GM12892 (cell line): Measurements from ENCODE around the gene CDH4.

ENCODE experiments used
- POLR2A ChIP-seq: IDR thresholded peaks from 2 replicates; pipeline ENCODE4 v1.6.1; 2011; ENCODE audit warnings: low read depth, low read length, control low read depth
- TAF1 ChIP-seq: IDR thresholded peaks from 2 replicates; pipeline ENCODE4 v1.6.1; 2011; ENCODE audit warnings: low read depth, mild to moderate bottlenecking, control low read depth, low read length, borderline replicate concordance

DNA sequence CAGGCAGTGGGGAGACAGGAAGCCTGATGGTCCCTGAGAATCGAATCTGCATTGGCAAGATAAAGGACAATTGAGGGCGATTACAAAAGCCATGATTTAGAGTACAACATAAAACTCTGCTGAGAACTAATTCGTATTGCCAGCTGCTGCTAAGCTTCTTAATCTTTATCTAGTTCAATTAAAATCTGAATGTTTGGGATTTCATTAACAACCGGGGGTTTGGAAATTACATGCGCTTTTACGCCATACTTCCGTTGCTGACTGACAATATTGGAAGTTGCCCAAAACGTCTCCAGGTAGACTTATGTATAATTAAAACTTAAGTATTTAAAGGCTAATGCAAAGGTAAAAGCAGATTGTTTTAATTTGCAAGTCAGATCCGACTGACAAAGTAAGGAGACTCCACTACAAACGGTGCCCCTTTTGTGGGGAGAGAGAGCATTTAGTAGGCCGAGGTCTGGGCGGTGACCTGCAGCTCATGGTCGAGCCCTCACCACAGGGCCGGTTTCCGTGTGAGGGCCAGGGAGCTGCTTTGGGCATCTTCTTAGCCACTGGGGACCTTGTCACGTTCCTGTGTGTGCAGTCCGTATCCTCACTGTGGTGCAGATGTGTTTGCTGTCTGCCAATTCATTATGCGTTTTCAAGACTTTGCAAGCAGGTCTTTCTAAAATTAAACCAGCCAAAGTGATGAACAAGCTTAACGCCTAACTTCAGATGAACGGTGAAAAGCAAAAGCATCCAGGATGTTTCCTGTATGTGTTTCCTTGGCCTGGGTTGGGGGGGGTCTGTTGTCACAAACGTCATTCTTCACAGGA, 49.9 kb downstream of the CDH4 start:
- TF ChIP-seq POLR2A (no peak), TAF1 (no peak)
